Endothelial cell (in vitro differentiated cells): Measurements from ENCODE around the gene ARSG. TPM values are rescaled to one million over a fixed set of nuclear protein-coding genes. Genes with fewer than 3 reads are reported as not detected.
"Not testable (repeated sequence)": the region's sequence is repeated elsewhere in the genome, so short reads cannot be mapped to it uniquely, and the experiment has no call there.

ENCODE experiments used
- DNase-seq: peaks from one replicate; pipeline ENCODE4 v3.0.0; 2021; ENCODE audit warnings: low spot score
- H3K27ac Mint-ChIP-seq: one replicate; pipeline ENCODE4 v1.8.0; 2021; ENCODE audit warnings: mixed read lengths, inconsistent platforms; ENCODE audit not compliant: unreplicated experiment
- H3K27me3 Mint-ChIP-seq: one replicate; pipeline ENCODE4 v1.8.0; 2021; ENCODE audit warnings: mild to moderate bottlenecking, moderate library complexity, mixed read lengths, inconsistent platforms; ENCODE audit not compliant: unreplicated experiment
- H3K36me3 Mint-ChIP-seq: one replicate; pipeline ENCODE4 v1.8.0; 2021; ENCODE audit warnings: mild to moderate bottlenecking, low read depth, mixed read lengths, inconsistent platforms; ENCODE audit not compliant: unreplicated experiment
- H3K4me1 Mint-ChIP-seq: one replicate; pipeline ENCODE4 v1.8.0; 2021; ENCODE audit warnings: mild to moderate bottlenecking, mixed read lengths, inconsistent platforms; ENCODE audit not compliant: unreplicated experiment
- H3K4me3 Mint-ChIP-seq: one replicate; pipeline ENCODE4 v1.8.0; 2021; ENCODE audit warnings: mild to moderate bottlenecking, mixed read lengths, inconsistent platforms; ENCODE audit not compliant: unreplicated experiment
- H3K9me3 Mint-ChIP-seq: one replicate; pipeline ENCODE4 v1.8.0; 2021; ENCODE audit warnings: mixed read lengths, inconsistent platforms; ENCODE audit not compliant: unreplicated experiment
- CTCF ChIP-seq: fragments of 200-600 bp; sonication (generic); IDR thresholded peaks from one replicate; pipeline ENCODE4 v1.5.0; 2021; ENCODE audit warnings: antibody characterized with exemption; ENCODE audit not compliant: unreplicated experiment
- total RNA-seq: library from RNA; stranded (reverse); fragmentation: NEBNext Ultra II Directional; extraction: Animal tissue kit (Norgen Biotek cat#: 25700); gene quantifications from one replicate; pipeline ENCODE4 v1.2.1, GENCODE V29; 2021; ENCODE audit not compliant: unreplicated experiment

The ARSG gene
- total RNA-seq, 1 donor from 2014 or later = 9.8 TPM

GRCh38 chr17:68347380-68347779 is 56.1 kb downstream of the ARSG start:
- TF ChIP-seq CTCF = no peak
- H3K27me3 Mint-ChIP-seq = peaks cover 7% of the 10 kb centered on the region
- DNase-seq = no peak
- no peak overlapping the region for H3K27ac Mint-ChIP-seq
- H3K36me3 Mint-ChIP-seq = peaks cover 15% of the 10 kb centered on the region
- peaks cover 20% of the 10 kb centered on the region for H3K4me1 Mint-ChIP-seq
- H3K4me3 Mint-ChIP-seq = no peak overlapping the region
- no peaks in the 10 kb centered on the region for H3K9me3 Mint-ChIP-seq

DNA sequence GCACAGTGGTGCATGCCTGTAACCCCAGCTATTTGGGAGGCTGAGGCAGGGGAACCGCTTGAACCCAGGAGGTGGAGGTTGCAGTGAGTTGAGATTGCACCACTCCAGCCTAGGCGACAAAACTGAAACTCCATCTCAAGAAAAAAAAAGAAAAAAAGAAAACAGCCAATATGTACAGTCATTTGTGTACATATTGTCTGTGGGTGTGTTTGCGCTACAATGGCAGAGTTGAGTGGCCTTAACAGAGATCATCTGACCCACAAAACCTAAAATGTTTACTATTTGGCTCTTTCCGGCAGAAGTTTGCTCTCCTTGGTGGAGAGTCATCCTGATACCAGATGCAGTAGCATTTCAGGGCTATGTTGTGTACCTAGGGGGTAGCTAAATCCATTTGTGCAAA is 57.9 kb downstream of the ARSG start:
- no peak for TF ChIP-seq CTCF
- Mint-ChIP-seq H3K27me3 (peaks cover 3% of the 10 kb centered on the region), H3K9me3 (no peaks in the 10 kb centered on the region), H3K4me3 (no peak overlapping the region), H3K27ac (no peak overlapping the region), H3K36me3 (peaks cover 11% of the 10 kb centered on the region), H3K4me1 (peaks cover 11% of the 10 kb centered on the region)
- no peak for DNase-seq

DNA sequence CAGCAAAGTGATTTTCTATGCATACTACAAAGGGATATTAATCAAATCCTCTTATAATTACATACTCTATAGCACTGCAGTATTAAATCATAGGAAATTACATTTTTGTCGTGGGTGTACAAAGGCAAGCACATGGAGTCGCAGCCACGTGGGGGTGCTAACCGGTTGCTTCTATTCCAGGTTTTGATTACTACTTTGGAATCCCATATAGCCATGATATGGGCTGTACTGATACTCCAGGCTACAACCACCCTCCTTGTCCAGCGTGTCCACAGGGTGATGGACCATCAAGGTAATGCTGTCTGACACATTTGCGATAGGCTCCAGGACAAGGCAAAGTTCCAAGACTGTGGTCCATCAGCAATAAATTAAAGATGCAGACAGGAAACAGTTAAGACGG is 60.1 kb downstream of the ARSG start:
- Mint-ChIP-seq H3K4me3 (no peak overlapping the region), H3K36me3 (peaks cover 4% of the 10 kb centered on the region), H3K27me3 (peaks cover 2% of the 10 kb centered on the region), H3K27ac (no peak overlapping the region), H3K9me3 (no peaks in the 10 kb centered on the region), H3K4me1 (peaks cover 10% of the 10 kb centered on the region)
- no peak for DNase-seq
- no peak for TF ChIP-seq CTCF

DNA sequence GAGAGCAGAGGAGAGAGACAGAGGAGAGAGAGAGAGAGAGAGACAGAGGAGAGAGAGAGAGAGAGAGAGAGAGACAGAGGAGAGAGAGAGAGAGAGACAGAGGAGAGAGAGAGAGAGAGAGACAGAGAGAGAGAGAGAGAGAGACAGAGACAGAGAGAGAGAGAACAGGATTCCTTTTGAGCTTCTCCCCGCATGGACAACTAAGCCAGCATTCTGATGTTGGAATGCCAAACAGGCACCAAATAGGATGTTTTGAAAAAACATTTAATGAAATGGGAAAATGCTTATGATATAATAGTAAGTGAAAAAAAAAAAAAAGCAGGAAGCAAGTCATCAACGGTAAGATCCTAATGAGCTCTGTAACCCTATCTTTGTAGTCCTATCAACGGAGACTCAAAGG is 60.7 kb downstream of the ARSG start:
- Mint-ChIP-seq H3K4me3 (no peak overlapping the region), H3K4me1 (peaks cover 10% of the 10 kb centered on the region)

DNA sequence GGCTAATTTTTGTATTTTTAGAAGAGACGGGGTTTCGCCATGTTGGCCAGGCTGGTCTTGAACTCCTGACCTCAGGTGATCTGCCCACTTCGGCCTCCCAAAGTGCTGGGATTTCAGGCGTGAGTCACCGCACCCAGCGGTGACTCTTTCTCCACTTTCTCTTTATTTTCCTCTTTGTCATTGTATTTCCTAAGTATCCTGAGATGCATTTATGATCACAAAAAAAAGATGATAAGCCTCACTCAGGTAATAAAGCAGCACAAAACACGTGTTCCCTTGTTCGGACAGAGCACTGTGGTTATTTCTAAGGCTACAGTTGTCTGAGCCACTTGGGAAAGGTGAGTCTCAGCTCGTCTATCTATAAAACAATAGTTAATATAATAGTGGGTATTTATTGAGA is 61.4 kb downstream of the ARSG start:
- not testable (repeated sequence) for H3K36me3 Mint-ChIP-seq, H3K4me1 Mint-ChIP-seq, H3K4me3 Mint-ChIP-seq, DNase-seq, H3K27me3 Mint-ChIP-seq, H3K9me3 Mint-ChIP-seq, H3K27ac Mint-ChIP-seq

More for the DNA sequence above, 60.7 kb downstream of the ARSG start:
- DNase-seq = no peak
- no peaks in the 10 kb centered on the region for H3K9me3 Mint-ChIP-seq
- H3K36me3 Mint-ChIP-seq = peaks cover 4% of the 10 kb centered on the region
- TF ChIP-seq CTCF = no peak
- H3K27ac Mint-ChIP-seq = no peak overlapping the region
- H3K27me3 Mint-ChIP-seq = peaks cover 2% of the 10 kb centered on the region

DNA sequence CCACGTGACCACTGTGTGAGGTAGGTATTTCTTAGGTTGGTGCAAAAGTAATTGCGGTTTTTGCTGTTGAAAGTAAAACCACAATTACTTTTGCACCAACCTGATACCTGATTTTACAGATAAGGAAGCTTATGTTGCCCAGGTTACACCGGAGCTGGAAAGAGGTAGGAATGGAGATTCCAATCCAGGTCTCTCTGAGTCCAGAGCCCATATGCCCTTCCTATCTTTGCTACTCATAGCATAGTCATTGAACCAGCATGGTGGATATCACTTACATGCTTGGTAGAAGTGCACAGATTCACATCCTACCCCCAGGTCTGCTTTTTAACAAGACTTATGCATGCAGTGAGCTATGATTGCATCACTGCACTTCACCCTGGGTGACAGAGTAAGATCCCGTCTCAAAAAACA is 61.8 kb downstream of the ARSG start:
- Mint-ChIP-seq H3K27me3 (peaks cover 4% of the 10 kb centered on the region), H3K36me3 (peaks cover under 1% of the 10 kb centered on the region), H3K27ac (no peak overlapping the region), H3K9me3 (no peaks in the 10 kb centered on the region), H3K4me1 (no peaks in the 10 kb centered on the region), H3K4me3 (no peak overlapping the region)
- DNase-seq = no peak
- no peak for TF ChIP-seq CTCF

DNA sequence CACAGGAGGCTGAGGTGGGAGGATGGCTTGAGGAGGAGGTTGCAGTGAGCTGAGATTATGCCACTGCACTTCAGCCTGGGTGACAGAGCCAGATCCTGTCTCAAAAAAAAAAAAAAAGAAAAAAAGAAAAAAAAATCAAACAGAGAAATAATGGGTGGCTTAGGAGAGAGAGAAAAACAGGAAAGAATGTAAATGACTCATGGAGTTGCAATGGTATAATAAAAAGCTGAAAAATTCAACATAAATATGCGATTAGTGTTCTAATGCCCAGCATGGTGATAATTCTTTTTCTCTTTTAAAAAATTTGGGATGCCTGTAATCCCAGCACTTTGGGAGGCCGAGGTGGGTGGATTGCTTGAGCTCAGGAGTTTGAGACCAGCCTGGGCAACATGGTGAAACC is 63.0 kb downstream of the ARSG start:
- H3K9me3 Mint-ChIP-seq, H3K4me3 Mint-ChIP-seq, H3K27ac Mint-ChIP-seq, H3K27me3 Mint-ChIP-seq, DNase-seq, H3K36me3 Mint-ChIP-seq, H3K4me1 Mint-ChIP-seq: not testable (repeated sequence)

- H3K9me3 Mint-ChIP-seq, H3K27me3 Mint-ChIP-seq, H3K36me3 Mint-ChIP-seq, H3K4me1 Mint-ChIP-seq, DNase-seq, H3K27ac Mint-ChIP-seq, H3K4me3 Mint-ChIP-seq: not testable (repeated sequence)
These were observed 63.8 kb downstream of the ARSG start for GRCh38 chr17:68355108-68355507.
